CD4-positive, alpha-beta T cell (primary cell): ENCODE results near the gene CDYL. TPM values are rescaled to one million over a fixed set of nuclear protein-coding genes. Genes with fewer than 3 reads are reported as not detected.

ENCODE experiments used
- ATAC-seq: fragments of 200-7000 bp; cut with Tn5 transposase; one replicate; pipeline ENCODE4 v1.10.0; 2022; ENCODE audit warnings: mild to moderate bottlenecking; ENCODE audit not compliant: poor library complexity
- CTCF ChIA-PET: fragments of 350-600 bp; sonication (Branson Sonifier 250); formaldehyde crosslinking; loops from one replicate; lab custom pipeline; 2021; ENCODE audit warnings: antibody characterized with exemption, inconsistent platforms; lab: Charles Lee
- POLR2A ChIA-PET: fragments of 350-600 bp; sonication (Branson Sonifier 250); formaldehyde crosslinking; loops from one replicate; lab custom pipeline; 2021; ENCODE audit warnings: antibody characterized with exemption, inconsistent platforms; lab: Charles Lee
- DNase-seq, 14 experiments: peaks; one replicate each; pipeline ENCODE4 v3.0.0-alpha.2; 2013 to 2020; ENCODE audit warnings: mixed read lengths in 2 of 14
- H3K27ac ChIP-seq, 2 donors: one replicate each; pipeline versions ENCODE4 v1.5.1 to v1.7.0; 2013; ENCODE audit warnings: low read length in 2 of 2, low read depth in 1 of 2, mild to moderate bottlenecking in 1 of 2
- H3K27me3 ChIP-seq, 2 experiments: 1 replicate in 1 of 2; 2 replicates in 1 of 2; pipeline versions ENCODE4 v1.6.1 to v1.7.0; 2013; ENCODE audit warnings: low read length in 2 of 2, control low read depth in 1 of 2, mild to moderate bottlenecking in 1 of 2, moderate library complexity in 1 of 2; ENCODE audit not compliant: insufficient read depth in 2 of 2, control insufficient read depth in 1 of 2
- H3K36me3 ChIP-seq: one replicate; pipeline ENCODE4 v1.6.1; 2013; ENCODE audit warnings: low read length, control low read depth; ENCODE audit not compliant: insufficient read depth
- H3K4me1 ChIP-seq: one replicate; pipeline ENCODE4 v1.6.1; 2013; ENCODE audit warnings: low read length, control low read depth; ENCODE audit not compliant: insufficient read depth
- H3K4me3 ChIP-seq: one replicate; pipeline ENCODE4 v1.5.1; 2013; ENCODE audit warnings: mild to moderate bottlenecking, low read length, moderate library complexity
- H3K9me3 ChIP-seq, 2 experiments: 1 replicate in 1 of 2; 2 replicates in 1 of 2; pipeline versions ENCODE4 v1.6.1 to v1.7.0; 2013; ENCODE audit warnings: low read length in 2 of 2, mild to moderate bottlenecking in 2 of 2, control low read depth in 1 of 2, moderate library complexity in 1 of 2; ENCODE audit not compliant: control insufficient read depth in 1 of 2, insufficient read depth in 1 of 2
- H3K27ac Mint-ChIP-seq: one replicate; pipeline ENCODE4 v1.8.0; 2020; ENCODE audit warnings: mixed read lengths
- H3K27me3 Mint-ChIP-seq: one replicate; pipeline ENCODE4 v1.8.0; 2021; ENCODE audit warnings: mixed read lengths
- H3K36me3 Mint-ChIP-seq: one replicate; pipeline ENCODE4 v1.8.0; 2021; ENCODE audit warnings: low read depth, mixed read lengths
- H3K4me1 Mint-ChIP-seq: one replicate; pipeline ENCODE4 v1.8.0; 2021; ENCODE audit warnings: low read depth, mixed read lengths
- H3K4me3 Mint-ChIP-seq: one replicate; pipeline ENCODE4 v1.8.0; 2020; ENCODE audit warnings: mild to moderate bottlenecking, mixed read lengths
- H3K9me3 Mint-ChIP-seq: one replicate; pipeline ENCODE4 v1.8.0; 2020; ENCODE audit warnings: mixed read lengths
- CTCF ChIP-seq: fragments of 200-600 bp; IDR thresholded peaks from one replicate; pipeline ENCODE4 v1.8.0; 2022; ENCODE audit warnings: antibody characterized with exemption, mild to moderate bottlenecking
- intact Hi-C, 2 experiments: fragments of 100-400 bp; cut with DNase I in 1 of 2; cut with micrococcal nuclease in 1 of 2; formaldehyde crosslinking; loops; one replicate each; pipeline versions ENCODE4 v1.15.1 to v1.9.0; 2023 to 2025; cut with DNase I, micrococcal nuclease
- total RNA-seq, 174 experiments: library from RNA in 2 of 174; stranded (reverse) in 2 of 174; gene quantifications; one replicate each; pipeline ENCODE4 v1.2.3 and lab custom pipeline; 2021 to 2026

Gene CDYL
- total RNA-seq, 2 experiments from 2014 or later: 23.8 to 23.9 TPM

GRCh38 chr6:4797587-4797986 is 21.4 kb downstream of the CDYL start:
- intact Hi-C loops: no loop called here
- H3K9me3 ChIP-seq: peaks cover 4 to 8% of the 10 kb centered on the region in 2 experiments
- H3K27me3 ChIP-seq: no peaks in the 10 kb centered on the region
- Mint-ChIP-seq H3K27ac (no peak overlapping the region), H3K36me3 (peaks cover 7% of the 10 kb centered on the region), H3K9me3 (peaks cover 4% of the 10 kb centered on the region), H3K27me3 (no peaks in the 10 kb centered on the region), H3K4me1 (peaks cover 58% of the 10 kb centered on the region), H3K4me3 (no peak overlapping the region)
- DNase-seq: no peak
- no peak for TF ChIP-seq CTCF
- no peak for ATAC-seq
- H3K36me3 ChIP-seq: no peaks in the 10 kb centered on the region
- H3K4me1 ChIP-seq: peaks cover 17% of the 10 kb centered on the region
- ChIA-PET CTCF (no interaction called here), POLR2A (no interaction called here)
- H3K4me3 ChIP-seq: no peak overlapping the region
- H3K27ac ChIP-seq: no peak overlapping the region

GRCh38 chr6:4799912-4800311 is 23.7 kb downstream of the CDYL start:
- DNase-seq (no peak), ATAC-seq (no peak)
- ChIA-PET POLR2A (interaction anchor here (0.6 kb wide), 1 partner anchor 865 kb away, joined by 4 read pairs; no protein-coding TSS in a partner anchor), CTCF (no interaction called here)
- peaks cover 4% of the 10 kb centered on the region for H3K9me3 Mint-ChIP-seq
- no peak overlapping the region for H3K27ac Mint-ChIP-seq
- Histone ChIP-seq H3K36me3 (no peaks in the 10 kb centered on the region), H3K27me3 (no peaks in the 10 kb centered on the region), H3K4me3 (no peak overlapping the region), H3K27ac (no peak overlapping the region), H3K9me3 (peaks cover 4 to 5% of the 10 kb centered on the region in 2 experiments), H3K4me1 (peaks cover 20% of the 10 kb centered on the region)
- H3K36me3 Mint-ChIP-seq: peaks cover 7% of the 10 kb centered on the region
- no peak overlapping the region for H3K4me3 Mint-ChIP-seq
- H3K4me1 Mint-ChIP-seq: peaks cover 82% of the 10 kb centered on the region
- no peaks in the 10 kb centered on the region for H3K27me3 Mint-ChIP-seq
- intact Hi-C loops: no loop called here
- no peak for TF ChIP-seq CTCF

GRCh38 chr6:4800662-4801061 is 24.5 kb downstream of the CDYL start:
- TF ChIP-seq CTCF: no peak
- no peaks in the 10 kb centered on the region for H3K27me3 ChIP-seq
- Mint-ChIP-seq H3K4me3 (no peak overlapping the region), H3K27me3 (no peaks in the 10 kb centered on the region), H3K36me3 (peaks cover 10% of the 10 kb centered on the region), H3K27ac (no peak overlapping the region), H3K9me3 (peaks cover 4% of the 10 kb centered on the region), H3K4me1 (peaks cover 84% of the 10 kb centered on the region)
- intact Hi-C loops: no loop called here
- DNase-seq (no peak), ATAC-seq (no peak)
- peaks cover 25% of the 10 kb centered on the region for H3K4me1 ChIP-seq
- no peak overlapping the region for H3K27ac ChIP-seq
- peaks cover 4 to 5% of the 10 kb centered on the region in 2 experiments for H3K9me3 ChIP-seq
- no peaks in the 10 kb centered on the region for H3K36me3 ChIP-seq
- CTCF ChIA-PET: no interaction called here
- POLR2A ChIA-PET: no interaction called here
- H3K4me3 ChIP-seq: no peak overlapping the region
